Stromal cell of bone marrow (primary cell): ENCODE data around the gene EPHA1.
"Not testable (repeated sequence)": the region's sequence is repeated elsewhere in the genome, so short reads cannot be mapped to it uniquely, and the experiment has no call there.

ENCODE experiments used
- DNase-seq: peaks from one replicate; pipeline ENCODE4 v3.0.0-alpha.2; 2012; ENCODE audit warnings: low read depth

Gene EPHA1

DNA sequence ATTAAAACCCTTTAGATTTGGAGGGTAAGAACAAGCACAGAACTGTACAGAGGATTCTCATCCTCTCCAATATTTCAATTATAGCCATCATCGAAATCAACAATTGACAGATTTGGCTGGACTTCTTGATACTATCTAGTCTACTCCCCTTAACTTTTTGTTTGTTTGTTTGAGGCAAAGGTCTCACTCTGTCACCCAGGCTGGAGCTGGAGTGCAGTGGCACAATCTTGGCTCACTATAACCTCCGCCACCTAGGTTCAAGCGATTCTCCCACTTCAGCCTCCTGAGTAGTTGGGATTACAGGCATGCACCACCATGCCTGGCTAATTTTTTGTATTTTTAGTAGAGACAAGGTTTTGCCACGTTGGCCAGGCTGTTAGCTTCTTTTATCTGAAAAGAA lies 6.4 kb downstream of the EPHA1 start:
- not testable (repeated sequence) for DNase-seq

DNA sequence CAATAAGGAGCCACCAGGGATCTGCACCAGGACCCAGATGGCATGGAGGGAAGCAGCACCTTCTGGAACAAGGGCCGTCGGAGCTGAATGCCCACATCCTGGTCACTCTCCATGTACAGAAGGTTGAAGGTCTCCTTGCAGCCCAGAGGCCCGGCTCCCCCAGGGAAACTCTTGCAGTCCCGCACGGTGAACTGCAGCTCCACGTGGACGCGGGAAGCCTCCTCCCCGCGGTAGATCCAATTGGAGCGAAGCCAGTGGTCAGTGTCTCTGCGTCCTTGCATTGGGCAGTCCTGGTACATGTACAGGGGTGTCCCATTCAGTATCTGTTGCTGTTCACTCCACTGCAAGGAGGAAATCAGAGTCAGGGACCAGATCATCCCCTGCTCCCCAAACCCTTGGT lies 7.4 kb downstream of the EPHA1 start:
- no peak for DNase-seq

DNA sequence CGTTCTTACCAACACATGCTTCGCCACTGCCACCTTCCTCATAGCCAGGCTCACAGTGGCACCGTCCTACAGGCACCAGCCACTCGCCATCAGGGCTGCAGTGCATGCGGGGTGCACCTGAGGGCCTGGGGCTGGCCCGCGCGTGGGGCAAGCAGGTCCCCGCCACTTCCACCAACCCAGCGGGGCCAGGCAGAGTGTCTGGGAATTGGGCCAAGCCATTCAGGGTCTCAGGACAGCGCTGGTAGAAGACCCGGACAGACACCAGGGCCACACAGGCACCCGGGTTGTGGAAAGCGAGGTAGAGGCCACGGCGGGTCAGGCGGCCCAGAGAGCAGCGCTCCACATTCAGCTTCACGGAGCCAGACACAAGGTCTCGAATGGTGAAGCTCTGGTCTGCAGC lies 9.0 kb downstream of the EPHA1 start:
- no peak for DNase-seq

- no peak for DNase-seq
Measured at GRCh38 chr7:143399151-143399550, 9.5 kb downstream of the EPHA1 start.

DNA sequence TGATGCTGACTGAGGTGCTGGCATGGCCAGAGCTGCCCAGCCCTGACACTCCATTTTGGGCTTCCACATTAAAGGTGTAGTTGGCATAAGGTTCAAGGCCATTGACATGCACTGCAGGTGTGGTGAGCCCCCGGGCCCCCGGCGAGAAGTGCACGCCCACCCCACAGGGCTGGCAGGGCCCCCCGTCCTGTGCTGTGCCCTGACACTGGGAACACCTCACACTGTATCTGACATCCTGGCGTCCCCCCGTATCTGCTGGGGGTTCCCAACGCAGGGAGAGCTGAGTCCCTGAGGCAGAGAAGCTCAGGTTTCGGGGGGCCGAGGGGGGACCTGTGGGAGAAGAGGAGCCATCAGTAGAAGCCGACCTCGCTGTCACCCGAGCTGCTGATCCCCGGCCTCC lies 10.0 kb downstream of the EPHA1 start:
- no peak for DNase-seq

GRCh38 chr7:143397710-143398530 lies 10.7 kb downstream of the EPHA1 start:
- no peak for DNase-seq

- DNase-seq, result no peak
Measured at GRCh38 chr7:143396625-143397556, 11.8 kb downstream of the EPHA1 start.

GRCh38 chr7:143396182-143396581 lies 12.5 kb downstream of the EPHA1 start:
- DNase-seq, result no peak

DNA sequence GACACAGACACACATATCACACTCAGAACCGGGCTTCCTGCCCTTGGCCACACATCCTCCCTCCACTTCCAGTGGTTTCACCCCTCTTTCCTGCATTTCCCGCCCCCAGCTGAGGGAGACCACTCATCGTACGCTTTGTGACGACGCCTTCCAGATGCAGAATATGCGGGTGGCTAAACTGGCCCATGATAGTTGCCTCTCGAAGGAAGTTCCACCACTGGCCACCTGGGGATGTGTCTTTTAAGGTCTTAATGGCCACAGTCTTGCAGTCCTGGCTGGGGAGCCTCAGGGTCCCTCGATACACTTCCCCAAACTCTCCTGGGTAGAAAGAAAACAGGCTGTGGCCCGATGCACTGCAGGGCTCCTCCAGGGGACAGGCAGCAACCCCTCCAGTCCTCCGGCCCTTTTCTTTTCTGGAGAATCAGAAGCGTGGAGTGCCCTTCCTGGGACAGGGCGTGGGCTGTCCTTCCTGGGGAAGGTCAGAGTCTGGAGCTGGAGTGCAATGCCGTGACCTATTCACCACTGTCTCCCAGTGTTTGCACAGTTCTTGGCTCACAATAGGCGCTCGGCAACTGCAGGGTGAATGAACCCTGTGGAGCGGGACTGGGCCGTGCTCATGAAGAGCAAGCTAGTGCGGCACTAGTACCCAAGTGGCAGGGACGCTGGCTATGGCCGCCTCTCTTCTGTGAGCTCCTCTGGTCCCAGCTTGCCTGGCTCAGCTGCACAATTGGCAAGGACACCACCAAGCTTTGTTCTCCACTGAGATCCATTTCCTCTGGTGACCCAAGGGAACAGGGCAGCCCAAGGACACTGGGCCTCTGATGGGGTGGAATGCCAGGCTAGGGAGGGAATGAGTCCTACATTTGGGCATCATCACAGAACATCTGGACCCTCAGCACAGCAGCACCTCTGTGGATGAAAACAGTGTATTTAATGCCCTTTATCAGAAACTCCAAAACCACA lies 13.2 kb downstream of the EPHA1 start:
- DNase-seq, result no peak

- DNase-seq, result no peak
Measured at GRCh38 chr7:143394777-143395176, 13.9 kb downstream of the EPHA1 start.

GRCh38 chr7:143394068-143394467 lies 14.6 kb downstream of the EPHA1 start:
- DNase-seq, result no peak

GRCh38 chr7:143393267-143394041 lies 15.2 kb downstream of the EPHA1 start:
- DNase-seq, result no peak

GRCh38 chr7:143392875-143393266 lies 15.8 kb downstream of the EPHA1 start:
- DNase-seq, result no peak

DNA sequence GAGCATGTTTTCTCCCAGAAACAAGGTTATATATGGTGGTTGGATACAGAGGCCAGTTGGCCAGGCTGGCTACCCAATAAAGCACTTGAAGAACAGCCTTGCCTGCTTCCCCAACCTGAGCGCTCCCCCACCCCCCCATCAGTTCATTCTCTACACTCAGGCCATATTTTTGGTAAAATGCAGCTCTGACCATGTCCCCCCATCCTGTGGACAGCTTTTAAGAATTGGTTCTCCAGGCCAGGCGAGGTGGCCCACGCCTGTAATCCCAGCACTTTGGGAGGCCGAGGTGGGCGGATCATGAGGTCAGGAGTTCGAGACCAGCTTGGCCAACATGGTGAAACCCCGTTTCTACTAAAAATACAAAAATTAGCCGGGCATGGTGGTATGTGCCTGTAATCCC lies 16.2 kb downstream of the EPHA1 start:
- not testable (repeated sequence) for DNase-seq

DNA sequence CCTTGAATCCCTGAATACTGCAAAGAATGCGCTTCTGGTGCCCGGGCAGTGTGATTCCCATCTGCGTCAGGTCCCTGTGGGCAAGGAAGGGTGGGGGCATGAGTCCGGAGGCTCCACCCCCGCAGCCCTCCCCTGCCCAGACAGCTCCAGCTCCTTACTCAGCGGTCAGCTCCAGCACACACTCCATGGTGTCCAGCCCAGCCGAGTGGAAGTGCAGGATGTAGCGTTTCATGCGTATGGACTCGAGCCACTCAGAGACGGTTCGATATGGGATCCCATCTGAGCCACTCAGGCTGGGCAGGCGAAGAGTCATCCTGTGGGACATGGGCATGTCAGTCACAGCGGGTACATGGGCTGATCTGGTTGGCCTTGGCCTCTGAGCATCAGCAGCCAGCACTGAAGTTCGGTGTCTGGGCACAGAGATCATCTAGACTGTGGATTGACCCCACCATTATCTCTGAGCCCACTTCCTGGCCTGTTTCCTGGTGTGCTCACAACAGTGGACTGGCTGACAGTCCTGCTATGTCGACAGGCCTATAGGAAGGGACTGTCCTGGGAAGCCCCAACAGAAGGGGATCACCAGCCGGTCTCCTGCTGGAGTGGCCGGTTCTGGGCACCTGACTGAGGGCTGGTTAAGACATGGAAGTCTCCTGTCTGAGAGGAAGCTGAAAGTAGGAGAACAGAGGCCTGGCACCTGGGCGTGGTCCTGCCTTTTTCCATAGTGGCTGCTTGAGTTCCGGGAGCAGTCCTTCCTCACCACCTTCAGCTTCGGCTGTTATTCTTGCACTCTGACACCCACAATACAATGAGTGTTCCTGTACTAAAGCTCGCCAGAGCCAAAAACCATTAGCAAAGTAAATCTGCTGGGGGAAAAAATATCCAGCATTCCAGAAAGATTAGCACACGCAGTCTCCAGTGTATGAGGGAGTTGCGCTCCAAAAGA lies 16.9 kb downstream of the EPHA1 start:
- peak; percentile 86 for DNase-seq

DNA sequence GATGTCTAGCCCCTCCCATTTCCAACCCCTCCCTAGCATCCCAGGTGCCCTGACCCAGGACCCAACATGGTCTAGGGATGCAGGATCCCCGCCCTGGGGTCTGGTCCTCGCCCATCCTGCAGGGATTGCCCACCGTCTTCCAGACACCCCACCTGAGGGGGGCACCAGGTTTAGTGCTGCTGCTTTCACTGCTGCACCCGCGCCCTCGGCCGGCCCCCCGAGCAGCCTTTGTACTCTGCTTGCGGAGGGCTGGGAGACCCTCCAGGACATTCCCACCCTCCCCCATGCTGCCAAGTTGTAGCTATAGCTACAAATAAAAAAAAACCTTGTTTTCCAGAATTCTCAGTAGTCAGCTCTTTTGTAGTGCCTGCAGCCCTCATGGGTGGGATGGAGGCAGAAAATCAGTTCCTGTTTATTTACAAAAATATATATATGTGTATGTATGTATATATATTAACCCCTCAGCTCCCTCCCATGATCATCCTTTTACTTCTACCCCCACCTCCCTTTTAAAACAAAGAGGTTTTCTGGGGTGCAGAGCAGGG lies 17.8 kb downstream of the EPHA1 start:
- DNase-seq, result no peak

GRCh38 chr7:143390104-143390772 lies 18.4 kb downstream of the EPHA1 start:
- DNase-seq, result no peak

DNA sequence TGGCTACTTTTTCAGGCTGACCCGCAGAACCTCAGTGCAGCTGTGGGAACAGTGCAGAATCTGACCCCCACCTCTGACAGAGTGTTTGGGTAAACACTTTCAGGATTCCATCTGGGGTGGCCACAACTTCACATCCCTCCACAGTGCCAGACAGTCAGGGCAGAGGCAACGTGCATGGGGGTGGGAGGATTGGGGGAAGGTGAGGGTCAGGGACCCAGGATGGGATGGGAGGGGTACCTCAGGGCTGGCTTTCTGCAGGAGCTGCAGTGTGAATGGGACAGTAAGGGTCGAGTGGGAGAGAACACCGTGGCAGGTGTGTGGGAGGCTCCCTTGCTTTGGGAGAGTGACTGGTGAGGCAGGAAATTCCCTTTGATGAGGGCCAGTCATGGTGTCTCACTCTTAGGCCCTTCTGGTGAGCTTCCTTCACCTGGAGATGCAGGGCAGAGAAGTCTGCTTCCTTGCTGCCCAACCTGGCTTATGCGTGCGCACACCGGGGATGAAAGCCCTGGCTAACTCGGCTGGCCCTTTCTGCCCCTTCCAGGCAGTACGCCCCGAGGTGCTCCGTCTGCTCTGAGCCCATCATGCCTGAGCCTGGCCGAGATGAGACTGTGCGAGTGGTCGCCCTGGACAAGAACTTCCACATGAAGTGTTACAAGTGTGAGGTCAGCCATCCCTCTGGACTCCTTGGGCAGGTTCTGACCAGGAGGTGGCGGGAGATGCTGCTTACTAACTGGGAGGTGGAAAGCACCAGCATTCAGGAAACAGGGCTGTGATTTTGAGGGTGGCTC lies 19.1 kb downstream of the EPHA1 start:
- DNase-seq, result no peak
